ENCODE measurements around the gene CCSAP.
A peak's percentile ranks its signal among the peaks of the same experiment; 100 is the strongest.

Gene CCSAP

GRCh38 chr1:229273507-229274232 lies 69.2 kb downstream of the CCSAP start:
- no peak for TF ChIP-seq Cebpa-rat (IDR thresholded peaks at IDR 0.05)
- no peak overlapping the region for H3K4me3 ChIP-seq
- H3K27ac ChIP-seq: no peak overlapping the region
- H3K4me2 ChIP-seq: peak overlapping the region in 9 of 11 experiments; percentile 4 to 82 (median 73); a peak in 13 of 22 replicates
- H3K9me3 ChIP-seq (replicated peaks in 1 of 11): no peaks in the 10 kb centered on the region; a peak in 1 of 22 replicates
- no peaks in the 10 kb centered on the region for H3K36me3 ChIP-seq
- peaks cover 5 to 54% (median 30%) of the 10 kb centered on the region in 11 experiments; a peak in 16 of 22 replicates for H4K20me1 ChIP-seq
- peaks cover 16 to 23% (median 21%) of the 10 kb centered on the region in 10 experiments for H3K4me1 ChIP-seq
- H3K9ac ChIP-seq: no peak overlapping the region
- peaks cover 37 to 55% (median 47%) of the 10 kb centered on the region in 11 experiments for H3K27me3 ChIP-seq

DNA sequence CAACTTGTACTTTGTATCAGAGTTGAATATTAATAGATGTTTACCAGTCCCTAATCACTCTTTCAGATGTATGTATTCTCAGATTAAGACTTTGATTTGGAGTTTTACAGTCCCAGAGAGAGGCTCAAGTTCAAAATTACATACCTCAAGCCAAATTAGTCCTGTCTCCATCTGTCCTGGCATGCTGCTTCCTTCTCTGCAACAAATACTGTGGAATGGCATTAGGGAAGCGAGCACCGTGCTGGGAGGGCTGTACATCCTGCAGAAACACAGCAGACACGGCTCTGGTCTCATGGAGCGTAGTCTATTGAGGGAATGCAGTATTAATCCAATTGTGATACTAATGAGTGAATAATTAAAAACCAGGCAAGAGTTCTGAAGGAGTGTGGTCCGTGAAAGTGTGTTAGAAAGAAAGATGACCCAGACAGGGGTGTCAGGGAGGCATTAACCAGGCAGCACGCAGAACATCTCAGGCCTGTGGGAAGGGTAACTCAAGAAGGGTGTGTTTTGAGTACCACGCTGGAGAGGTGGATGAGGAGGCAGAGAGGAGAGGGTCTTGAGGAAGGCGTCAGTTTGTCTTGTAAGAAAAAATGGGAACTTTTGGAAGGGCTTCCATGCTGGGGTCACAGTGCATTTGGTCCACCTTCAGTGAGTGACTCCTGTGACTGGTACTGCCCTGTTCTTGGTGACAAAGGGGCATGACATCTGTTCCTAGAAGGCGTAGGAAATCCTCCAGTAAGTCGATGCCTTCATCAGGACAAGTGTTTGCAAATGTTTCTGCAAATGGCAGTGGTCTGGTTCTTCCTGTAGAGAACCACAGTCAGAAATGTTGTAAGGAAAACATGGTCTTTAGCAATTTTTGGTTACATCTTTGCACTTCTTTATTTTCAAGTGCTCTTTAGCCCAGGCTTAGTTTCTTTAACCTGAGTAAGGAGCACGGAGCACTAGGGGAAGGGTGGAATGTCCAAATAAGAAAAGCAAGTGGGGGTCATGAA lies 70.4 kb downstream of the CCSAP start:
- Histone ChIP-seq H4K20me1 (peaks cover 3 to 42% (median 20%) of the 10 kb centered on the region in 11 experiments; a peak in 14 of 22 replicates), H3K36me3 (no peaks in the 10 kb centered on the region), H3K9ac (peak overlapping the region in 10 of 11 experiments; percentile 77 to 83 (median 80); a peak in 19 of 22 replicates), H3K4me2 (peak overlapping the region; percentile 70 to 87 (median 76)), H3K27me3 (peaks cover 37 to 57% (median 47%) of the 10 kb centered on the region in 11 experiments), H3K9me3 (replicated peaks in 1 of 11) (peaks cover 0 to 4% (median 0%) of the 10 kb centered on the region in 11 experiments; a peak in 9 of 22 replicates), H3K4me3 (peak overlapping the region; percentile 64 to 78 (median 67)), H3K27ac (no peak overlapping the region; a peak in 3 of 22 replicates), H3K4me1 (peaks cover 16 to 25% (median 21%) of the 10 kb centered on the region in 10 experiments)
- no peak for TF ChIP-seq Cebpa-rat (IDR thresholded peaks at IDR 0.05)

DNA sequence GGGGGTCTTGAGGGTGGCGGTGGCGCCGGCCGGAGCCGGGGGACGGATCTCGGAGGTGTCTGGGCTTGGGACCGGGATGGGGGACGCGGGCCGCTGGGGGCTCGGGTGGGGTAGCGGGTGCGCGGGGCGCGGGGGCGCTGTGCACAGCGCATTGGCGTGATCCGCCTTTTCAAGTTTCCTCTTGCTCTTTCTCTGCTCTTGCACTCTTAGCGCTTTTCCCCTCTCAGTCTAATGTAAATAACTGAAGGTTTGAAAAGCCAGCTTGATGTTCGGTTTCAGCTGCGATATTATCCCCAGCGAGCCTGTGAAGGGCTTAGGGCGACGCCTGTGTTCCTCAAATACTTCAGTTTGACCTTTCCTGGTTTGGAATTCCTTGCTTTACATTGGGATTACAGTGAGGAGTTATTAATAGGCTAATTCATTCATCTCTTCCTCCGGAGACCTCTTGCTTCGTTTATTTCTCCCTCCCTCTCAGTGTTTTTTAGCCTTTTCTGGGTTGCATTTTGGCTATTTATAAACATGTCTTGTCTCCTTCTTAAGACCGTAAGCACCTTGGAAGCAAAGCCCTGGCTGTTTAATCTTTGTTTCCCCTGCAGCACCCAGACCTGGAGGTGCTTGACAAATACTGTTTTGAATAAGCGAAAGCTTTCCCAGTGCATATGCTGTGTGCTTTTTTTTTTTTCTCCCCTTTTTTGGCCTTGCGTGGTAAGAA lies 71.2 kb downstream of the CCSAP start:
- Histone ChIP-seq H3K27ac (peak overlapping the region; percentile 55 to 81 (median 68); a peak in 20 of 22 replicates), H3K4me1 (peaks cover 16 to 25% (median 21%) of the 10 kb centered on the region in 10 experiments), H4K20me1 (peaks cover 3 to 36% (median 16%) of the 10 kb centered on the region in 11 experiments; a peak in 14 of 22 replicates), H3K4me2 (peak overlapping the region; percentile 70 to 87 (median 76)), H3K27me3 (peaks cover 37 to 57% (median 47%) of the 10 kb centered on the region in 11 experiments), H3K9me3 (replicated peaks in 1 of 11) (peaks cover 0 to 10% (median 4%) of the 10 kb centered on the region in 11 experiments; a peak in 9 of 22 replicates), H3K9ac (peak overlapping the region; percentile 73 to 83 (median 80)), H3K36me3 (no peaks in the 10 kb centered on the region), H3K4me3 (peak overlapping the region; percentile 64 to 78 (median 67))
- TF ChIP-seq Cebpa-rat (IDR thresholded peaks at IDR 0.05): no peak

All from BLaER1 treated with 17β-estradiol and CSF1 and Interleukin-3, amounts not matched to agents 10 nM and 100 nM (cell line).